ENCODE data around the gene TLN1. TPM values are rescaled to one million over a fixed set of nuclear protein-coding genes. Genes with fewer than 3 reads are reported as not detected.

Gene TLN1
- total RNA-seq, 4 donors from 2014 or later, result 301 to 553 (median 412) TPM

DNA sequence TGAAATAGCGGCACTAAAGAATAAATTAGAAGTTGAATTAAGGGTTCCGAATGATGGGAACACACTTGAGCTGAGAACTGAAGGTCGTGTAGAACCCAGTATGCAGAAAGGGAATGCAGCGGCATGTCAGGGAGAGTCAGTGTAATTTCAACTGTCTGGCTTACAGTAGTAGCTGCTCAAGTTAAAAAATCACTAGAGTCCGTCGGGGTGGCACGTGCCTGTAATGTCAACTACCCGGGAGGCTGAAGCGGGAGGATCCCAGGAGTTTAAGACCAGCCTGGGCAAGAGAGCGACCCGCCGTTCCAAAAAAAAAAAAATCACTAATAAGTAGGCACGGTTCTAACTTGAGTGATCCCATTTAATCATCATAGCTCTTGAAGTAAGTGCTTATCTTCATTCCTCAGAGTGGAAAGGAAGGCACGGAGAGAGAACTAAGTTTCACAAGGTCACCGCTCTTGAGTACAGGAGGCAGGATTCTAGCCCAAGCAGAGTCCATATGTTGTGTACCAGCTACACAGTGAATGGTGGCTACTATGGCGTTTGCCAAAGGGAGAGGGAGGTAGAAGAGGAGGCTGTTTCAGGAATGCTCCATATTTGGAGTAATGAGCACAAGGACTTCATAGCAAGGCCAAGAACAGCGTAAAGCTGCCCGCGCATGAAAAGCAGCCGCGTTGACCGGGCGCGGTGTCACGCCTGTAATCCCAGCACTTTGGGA, 75.0 kb downstream of the TLN1 start:
- no peak for DNase-seq (ENCODE audit: low spot score)
- peak; percentile 12 for ATAC-seq (ENCODE audit: low FRiP score)
- TF ChIP-seq, protein P1, sequence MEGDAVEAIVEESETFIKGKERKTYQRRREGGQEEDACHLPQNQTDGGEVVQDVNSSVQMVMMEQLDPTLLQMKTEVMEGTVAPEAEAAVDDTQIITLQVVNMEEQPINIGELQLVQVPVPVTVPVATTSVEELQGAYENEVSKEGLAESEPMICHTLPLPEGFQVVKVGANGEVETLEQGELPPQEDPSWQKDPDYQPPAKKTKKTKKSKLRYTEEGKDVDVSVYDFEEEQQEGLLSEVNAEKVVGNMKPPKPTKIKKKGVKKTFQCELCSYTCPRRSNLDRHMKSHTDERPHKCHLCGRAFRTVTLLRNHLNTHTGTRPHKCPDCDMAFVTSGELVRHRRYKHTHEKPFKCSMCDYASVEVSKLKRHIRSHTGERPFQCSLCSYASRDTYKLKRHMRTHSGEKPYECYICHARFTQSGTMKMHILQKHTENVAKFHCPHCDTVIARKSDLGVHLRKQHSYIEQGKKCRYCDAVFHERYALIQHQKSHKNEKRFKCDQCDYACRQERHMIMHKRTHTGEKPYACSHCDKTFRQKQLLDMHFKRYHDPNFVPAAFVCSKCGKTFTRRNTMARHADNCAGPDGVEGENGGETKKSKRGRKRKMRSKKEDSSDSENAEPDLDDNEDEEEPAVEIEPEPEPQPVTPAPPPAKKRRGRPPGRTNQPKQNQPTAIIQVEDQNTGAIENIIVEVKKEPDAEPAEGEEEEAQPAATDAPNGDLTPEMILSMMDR (IDR thresholded peaks at IDR 0.05), result no peak

- ATAC-seq (ENCODE audit: low FRiP score) (no peak), DNase-seq (ENCODE audit: low spot score) (no peak)
- TF ChIP-seq, protein P1 (IDR thresholded peaks at IDR 0.05), result no peak
These were observed 75.6 kb downstream of the TLN1 start for GRCh38 chr9:35656348-35656747.

DNA sequence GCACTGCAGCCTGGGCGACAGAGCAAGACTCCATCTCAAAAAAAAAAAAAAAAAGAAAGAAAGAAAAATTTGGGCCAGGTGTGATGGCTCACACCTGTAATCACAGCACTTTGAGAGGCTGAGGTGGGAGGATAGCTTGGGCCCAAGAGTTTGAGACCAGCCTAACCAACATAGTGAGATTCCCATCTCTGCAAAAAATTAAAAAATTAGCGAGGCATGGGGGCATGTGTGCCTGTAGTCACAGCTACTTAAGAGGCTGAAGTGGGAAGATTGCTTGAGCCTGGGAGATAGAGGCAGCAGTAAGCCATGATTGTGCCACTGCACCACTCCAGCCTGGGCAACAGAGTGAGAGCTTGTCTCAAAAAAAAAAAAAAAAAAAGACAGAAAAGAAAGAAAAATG, 78.4 kb downstream of the TLN1 start:
- TF ChIP-seq, protein P1 (IDR thresholded peaks at IDR 0.05), result no peak
- ATAC-seq (ENCODE audit: low FRiP score) (no peak), DNase-seq (ENCODE audit: low spot score) (no peak)

DNA sequence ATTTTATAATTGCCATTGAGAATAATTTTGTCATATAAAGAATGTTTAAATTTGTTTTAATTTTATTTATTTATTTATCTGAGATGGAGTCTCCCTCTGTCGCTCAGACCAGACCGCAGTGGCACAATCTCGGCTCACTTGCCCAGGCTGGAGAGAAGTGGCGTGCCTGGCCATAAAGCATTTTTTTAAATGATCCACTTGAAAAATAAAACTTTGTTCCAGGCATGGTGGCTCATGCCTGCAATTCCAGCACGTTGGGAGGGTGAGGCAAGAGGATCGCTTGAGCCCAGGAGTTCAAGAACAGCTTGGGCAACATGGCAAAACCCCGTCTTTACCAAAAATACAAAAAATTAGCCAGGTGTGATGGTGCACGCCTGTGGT, 79.2 kb downstream of the TLN1 start:
- ATAC-seq (ENCODE audit: low FRiP score) (no peak), DNase-seq (ENCODE audit: low spot score) (no peak)
- TF ChIP-seq, protein P1 (IDR thresholded peaks at IDR 0.05), result no peak

DNA sequence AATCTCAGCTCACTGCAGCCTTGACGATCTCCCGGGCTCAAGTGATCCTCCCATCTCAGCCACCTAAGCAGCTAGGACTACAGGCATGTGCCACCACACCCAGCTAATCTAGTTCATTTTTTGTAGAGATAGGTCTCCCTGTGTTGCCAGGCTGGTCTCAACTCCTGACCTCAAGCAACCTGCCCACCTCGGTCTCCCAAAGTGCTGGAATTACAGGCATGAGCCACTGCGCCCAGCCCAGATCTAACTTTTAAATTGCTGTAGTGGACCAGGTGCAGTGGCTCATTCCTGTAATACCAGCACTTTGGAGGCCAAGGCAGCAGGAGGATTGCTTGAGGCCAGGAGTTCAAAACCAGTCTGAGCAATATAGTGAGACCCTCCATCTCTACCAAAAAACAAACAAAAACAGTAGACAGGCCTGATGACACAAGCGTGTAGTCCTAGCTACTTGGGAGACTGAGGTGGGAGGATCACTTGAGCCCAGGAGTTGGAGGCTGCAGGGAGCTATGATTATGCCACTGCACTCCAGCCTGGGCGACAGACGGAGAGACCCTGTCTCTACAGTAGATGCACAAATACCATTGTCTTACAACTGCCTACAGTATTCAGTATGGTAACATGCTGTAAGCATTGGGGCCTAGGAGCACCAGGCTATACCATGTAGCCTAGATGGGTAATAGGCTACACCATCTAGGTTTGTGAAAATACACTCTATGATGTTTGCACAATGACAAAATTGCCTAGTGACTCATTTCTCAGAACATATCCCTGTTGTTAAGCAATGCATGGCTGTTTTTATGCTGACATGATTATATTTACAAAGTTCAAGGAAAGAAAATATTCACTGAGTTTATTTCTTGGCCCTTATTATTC, 79.8 kb downstream of the TLN1 start:
- ATAC-seq (ENCODE audit: low FRiP score) (no peak), DNase-seq (ENCODE audit: low spot score) (no peak)
- TF ChIP-seq, protein P1 (IDR thresholded peaks at IDR 0.05), result no peak

DNA sequence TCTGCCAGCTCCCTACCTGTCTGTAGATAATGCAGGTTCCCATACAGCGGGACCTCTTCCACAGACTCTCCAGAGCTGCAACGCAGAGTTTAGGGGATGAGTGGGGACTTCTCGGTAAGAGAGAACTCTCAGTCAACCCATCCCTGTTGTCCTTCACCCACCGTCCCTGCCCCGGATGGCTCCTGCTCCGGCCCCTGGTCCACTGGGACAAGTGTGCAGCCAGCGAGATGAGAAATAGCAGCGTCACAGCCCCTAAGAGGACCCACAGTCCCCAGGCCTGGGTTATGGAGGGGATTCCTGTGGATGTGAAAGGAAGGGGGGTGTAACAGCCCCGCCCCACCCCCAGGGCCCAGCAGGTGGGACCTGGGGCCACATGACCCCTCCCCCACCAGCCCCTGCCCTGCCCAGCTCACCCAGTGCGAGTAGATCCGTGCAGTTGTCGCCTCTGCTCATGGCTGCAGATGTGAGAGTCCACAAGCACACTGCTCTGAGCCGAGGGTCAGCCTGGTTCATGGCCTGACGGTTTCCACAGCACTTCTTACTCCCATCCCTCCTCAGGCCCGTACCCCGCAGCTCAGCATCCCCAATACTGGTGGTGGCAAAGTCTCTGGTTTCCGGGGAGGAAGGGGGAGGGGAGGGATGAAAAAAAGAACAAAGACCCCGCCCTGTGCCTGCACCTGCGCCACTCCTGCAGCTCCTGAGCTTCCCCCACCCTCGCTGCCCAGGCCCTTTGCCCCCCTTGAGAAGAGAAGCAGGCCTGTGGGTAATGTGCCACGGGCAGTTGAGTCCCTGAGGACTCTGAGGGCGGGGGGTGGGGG, 81.4 kb downstream of the TLN1 start, which contains the start of gene SIT1:
Gene SIT1 (minus strand): TSS at position 591 of the 818 bp plus-strand sequence. CDS start 78 bp downstream, at position 513.
- ATAC-seq (ENCODE audit: low FRiP score) (no peak), DNase-seq (ENCODE audit: low spot score) (no peak)
- TF ChIP-seq, protein P1 (IDR thresholded peaks at IDR 0.05), result no peak

Data from omental fat pad (tissue), 4 donors.